Activated T-helper 1 cell treated with anti-CD3 and anti-CD28 coated beads, Interleukin-2, amount 50 U/mL, for 16 hours (primary cell): ENCODE results near the gene HNF4A.

Experiments
- DNase-seq, 2 donors: peaks; one replicate each; pipeline ENCODE4 v3.0.0-alpha.2; 2020; ENCODE audit warnings: low read depth in 1 of 2, low spot score in 1 of 2

HNF4A gene

GRCh38 chr20:44439318-44439717 lies 83.8 kb downstream of the HNF4A start:
- DNase-seq = no peak

GRCh38 chr20:44442298-44443070 lies 87.0 kb downstream of the HNF4A start:
- no peak for DNase-seq

GRCh38 chr20:44445742-44446710 lies 90.5 kb downstream of the HNF4A start:
- DNase-seq = no peak

DNA sequence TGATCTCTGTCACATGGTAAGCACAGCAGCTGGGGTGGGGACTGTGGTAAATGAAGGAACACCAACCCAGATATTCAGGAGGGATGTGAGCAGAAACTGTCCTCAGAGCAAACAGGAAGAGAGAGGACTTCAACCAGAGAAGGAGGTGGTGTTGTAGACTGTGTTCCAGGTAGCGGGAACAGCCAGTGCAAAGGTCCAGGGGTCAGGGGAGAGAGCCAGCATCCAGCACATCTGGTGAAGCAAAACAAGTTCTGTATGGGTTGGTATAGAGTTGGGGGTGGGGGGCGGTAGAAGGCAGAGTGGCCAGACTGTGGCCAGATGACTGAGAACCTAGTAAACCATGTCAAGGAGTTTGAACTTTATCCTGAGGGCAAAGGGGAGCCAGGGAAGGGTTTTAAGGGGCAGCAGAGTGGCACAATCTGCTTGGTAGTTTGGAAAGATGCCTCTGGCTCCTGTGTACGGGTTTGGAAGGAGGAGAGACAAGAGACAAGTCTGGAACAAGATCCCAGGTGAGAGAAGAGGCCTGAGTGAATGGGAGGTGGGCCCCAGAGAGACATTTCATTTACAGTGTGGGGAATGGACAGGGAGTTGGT lies 92.4 kb downstream of the HNF4A start:
- no peak for DNase-seq

- DNase-seq = no peak
Observed at GRCh38 chr20:44448753-44449546, 93.5 kb downstream of the HNF4A start.

- no peak for DNase-seq
Observed at GRCh38 chr20:44449864-44450263, 94.4 kb downstream of the HNF4A start.

DNA sequence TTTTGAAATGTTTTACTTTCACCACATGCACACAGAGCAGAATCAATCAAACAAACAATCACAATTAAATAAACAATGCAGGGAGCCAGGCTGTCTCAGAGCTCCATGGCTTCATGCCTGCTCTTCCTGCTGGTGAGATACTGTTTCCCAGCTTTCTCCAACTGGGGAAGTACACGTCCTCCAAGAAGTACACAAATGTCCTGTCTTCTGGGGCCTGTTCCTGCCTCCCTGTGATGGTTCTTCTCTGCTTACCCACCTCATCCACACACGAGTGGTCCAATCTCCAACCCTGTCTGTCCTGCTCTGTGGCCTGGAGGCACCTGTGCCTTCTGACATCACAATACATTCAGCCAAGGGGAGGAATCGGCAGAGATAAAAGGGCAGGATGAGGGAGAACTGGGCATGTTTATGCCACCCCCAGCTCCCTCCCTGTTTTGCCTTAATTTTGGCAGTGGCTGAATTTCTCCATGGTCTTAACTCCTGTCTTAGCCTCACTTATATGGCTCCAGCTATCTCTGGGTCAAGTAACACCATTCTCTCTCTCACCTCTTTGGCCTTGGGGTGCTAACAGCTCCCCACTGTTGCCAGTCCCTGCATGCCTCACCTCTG lies 94.9 kb downstream of the HNF4A start:
- DNase-seq = no peak

- no peak for DNase-seq
Observed at GRCh38 chr20:44450903-44451450, 95.5 kb downstream of the HNF4A start.

GRCh38 chr20:44454306-44454963 lies 98.9 kb downstream of the HNF4A start:
- no peak for DNase-seq

DNA sequence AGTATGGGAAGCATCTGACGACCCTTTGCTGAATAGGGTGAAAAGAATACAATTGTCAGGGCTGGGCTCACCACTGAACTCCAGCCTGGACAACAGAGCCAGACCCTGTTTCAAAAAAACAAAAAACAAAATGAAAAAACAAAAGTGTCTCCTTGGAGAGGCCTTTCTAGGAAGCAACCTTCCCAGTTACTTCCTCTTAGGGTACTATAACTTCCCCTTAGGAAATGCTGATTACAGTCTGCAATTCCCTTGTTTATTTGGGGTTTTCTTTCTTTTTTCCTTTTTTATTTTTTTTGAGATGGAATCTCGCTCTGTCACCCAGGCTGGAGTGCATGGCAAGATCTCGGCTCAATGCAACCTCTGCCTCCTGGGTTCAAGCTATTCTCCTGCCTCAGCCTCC lies 99.6 kb downstream of the HNF4A start:
- DNase-seq = no peak

DNA sequence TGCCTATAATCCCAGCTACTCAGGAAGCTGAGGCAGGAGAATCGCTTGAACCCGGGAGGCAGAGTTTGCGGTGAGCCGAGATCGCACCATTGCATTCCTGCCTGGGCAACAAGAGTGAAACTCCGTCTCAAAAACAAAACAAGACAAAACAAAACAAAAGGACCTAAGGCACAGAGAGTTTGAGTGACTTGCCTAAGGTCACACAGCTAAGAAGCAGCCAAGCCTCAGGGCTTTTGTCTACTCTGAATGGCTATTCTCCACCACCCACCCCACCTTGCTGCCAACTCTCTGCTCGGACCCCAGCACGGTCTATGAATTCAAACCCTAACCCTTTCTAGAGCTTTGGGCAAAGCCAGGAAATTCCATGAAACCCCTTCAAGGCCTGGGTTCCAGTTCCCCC lies 101.1 kb downstream of the HNF4A start:
- no peak for DNase-seq

GRCh38 chr20:44457016-44457415 lies 101.5 kb downstream of the HNF4A start:
- no peak for DNase-seq

DNA sequence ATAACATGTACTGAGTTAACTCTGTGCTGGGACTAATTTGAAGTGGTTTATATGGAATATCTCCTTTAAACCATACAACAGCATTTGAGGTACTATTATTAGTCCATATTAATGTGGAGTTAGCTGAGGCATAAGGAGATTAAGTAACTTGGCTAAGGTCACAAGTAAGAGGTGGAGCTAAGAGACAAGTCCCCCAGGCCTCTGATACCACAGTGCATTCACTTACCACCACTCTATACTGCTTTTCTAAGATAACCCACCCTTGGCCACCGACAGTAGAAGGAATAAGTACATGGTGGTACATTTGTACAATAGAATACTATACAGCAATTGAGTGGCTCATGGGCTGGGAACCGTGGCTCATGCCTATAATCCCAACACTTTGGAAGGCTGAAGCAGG lies 103.8 kb downstream of the HNF4A start:
- DNase-seq = no peak

DNA sequence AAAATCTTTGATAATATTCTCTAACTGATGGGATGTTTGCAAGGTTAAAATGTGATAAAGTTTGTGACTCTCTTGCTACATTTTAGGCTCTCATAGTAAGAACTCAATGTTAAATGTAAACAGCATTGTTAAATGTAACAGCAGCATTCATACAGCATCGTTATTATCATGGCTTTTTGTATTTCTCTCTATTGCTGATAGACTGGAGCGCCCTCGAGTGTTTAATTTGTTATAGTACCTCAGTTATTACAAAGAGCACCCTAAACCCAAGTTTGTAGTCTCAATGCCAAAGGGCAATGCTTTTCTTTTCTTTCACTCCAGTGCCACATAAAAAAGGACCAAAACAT lies 105.3 kb downstream of the HNF4A start:
- DNase-seq = no peak

DNA sequence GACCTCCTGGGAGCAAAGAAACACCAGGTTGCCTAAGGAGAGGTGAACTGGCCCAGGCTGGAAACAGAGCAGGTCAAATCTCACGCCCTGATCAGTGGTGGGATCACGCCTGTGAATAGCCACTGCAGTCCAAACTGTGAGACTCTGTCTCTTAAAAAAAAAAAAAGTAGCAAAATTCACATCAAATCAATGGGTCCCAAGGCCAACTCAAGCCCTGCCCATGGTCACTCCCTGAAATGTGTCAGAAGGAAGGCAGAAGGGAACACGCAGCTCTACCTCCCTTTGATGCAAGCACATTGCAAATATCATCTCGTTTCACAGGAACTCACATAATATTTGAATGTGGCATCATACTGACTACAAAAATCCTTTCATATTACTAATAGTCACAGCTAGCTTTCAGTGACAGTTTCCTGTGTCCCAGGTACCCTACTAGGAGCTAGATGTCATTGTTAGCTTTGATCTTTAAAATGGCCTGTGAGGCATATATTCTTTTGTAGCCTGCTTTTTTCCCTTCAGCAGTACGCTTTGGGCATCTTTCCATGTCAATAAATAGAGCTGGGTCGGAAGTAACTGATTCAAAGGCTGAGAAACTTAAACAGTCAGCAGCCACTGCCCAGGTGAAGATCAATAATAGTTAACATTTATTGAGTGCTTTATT lies 105.8 kb downstream of the HNF4A start:
- DNase-seq = no peak

- DNase-seq = no peak
Observed at GRCh38 chr20:44461803-44462174, 106.3 kb downstream of the HNF4A start.

DNA sequence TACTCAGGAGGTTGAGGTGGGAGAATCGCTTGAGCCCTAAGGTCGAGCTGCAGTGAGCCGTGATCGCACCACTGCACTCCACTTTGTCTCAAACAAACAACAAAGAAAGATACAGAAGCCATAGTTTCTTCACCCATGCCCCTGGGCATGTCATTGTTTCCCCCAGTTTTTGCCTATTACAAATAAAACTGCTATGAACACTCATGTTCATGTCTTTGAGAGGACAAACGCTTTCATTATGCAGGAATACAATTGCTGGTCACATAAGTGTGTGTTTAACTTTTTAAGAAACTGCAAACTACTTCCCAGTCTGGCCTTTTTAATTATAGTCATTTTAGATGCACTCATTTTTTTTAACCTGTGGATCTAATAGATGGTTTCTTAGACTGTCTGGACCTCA lies 108.0 kb downstream of the HNF4A start:
- DNase-seq = no peak

GRCh38 chr20:44464514-44464913 lies 109.0 kb downstream of the HNF4A start:
- no peak for DNase-seq

- no peak for DNase-seq
Observed at GRCh38 chr20:44465001-44465560, 109.6 kb downstream of the HNF4A start.
